ENCODE data around the gene PSD. TPM values are rescaled to one million over a fixed set of nuclear protein-coding genes. Genes with fewer than 3 reads are reported as not detected.

PSD gene
- total RNA-seq, 1 donor: 0.18 TPM

DNA sequence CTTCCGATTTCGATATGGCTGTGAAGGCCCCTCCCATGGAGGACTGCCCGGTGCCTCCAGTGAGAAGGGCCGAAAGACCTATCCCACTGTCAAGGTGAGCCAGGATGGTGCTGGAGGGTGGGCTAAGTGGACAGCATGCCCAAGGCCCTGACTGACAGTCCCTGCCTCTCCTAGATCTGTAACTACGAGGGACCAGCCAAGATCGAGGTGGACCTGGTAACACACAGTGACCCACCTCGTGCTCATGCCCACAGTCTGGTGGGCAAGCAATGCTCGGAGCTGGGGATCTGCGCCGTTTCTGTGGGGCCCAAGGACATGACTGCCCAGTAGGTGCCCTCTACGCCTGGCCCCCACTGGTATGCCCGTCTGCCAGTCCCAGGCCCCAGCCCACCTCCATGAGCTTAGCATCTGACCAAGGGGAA lies 21.8 kb downstream of the PSD start:
- TF ChIP-seq, protein P1, sequence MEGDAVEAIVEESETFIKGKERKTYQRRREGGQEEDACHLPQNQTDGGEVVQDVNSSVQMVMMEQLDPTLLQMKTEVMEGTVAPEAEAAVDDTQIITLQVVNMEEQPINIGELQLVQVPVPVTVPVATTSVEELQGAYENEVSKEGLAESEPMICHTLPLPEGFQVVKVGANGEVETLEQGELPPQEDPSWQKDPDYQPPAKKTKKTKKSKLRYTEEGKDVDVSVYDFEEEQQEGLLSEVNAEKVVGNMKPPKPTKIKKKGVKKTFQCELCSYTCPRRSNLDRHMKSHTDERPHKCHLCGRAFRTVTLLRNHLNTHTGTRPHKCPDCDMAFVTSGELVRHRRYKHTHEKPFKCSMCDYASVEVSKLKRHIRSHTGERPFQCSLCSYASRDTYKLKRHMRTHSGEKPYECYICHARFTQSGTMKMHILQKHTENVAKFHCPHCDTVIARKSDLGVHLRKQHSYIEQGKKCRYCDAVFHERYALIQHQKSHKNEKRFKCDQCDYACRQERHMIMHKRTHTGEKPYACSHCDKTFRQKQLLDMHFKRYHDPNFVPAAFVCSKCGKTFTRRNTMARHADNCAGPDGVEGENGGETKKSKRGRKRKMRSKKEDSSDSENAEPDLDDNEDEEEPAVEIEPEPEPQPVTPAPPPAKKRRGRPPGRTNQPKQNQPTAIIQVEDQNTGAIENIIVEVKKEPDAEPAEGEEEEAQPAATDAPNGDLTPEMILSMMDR (IDR thresholded peaks at IDR 0.05; ENCODE audit: insufficient read depth, low read length): no peak
- DNase-seq (ENCODE audit: low read depth): no peak
- H3K4me3 ChIP-seq (ENCODE audit: low read depth, low read length): peak overlapping the region; percentile 85

DNA sequence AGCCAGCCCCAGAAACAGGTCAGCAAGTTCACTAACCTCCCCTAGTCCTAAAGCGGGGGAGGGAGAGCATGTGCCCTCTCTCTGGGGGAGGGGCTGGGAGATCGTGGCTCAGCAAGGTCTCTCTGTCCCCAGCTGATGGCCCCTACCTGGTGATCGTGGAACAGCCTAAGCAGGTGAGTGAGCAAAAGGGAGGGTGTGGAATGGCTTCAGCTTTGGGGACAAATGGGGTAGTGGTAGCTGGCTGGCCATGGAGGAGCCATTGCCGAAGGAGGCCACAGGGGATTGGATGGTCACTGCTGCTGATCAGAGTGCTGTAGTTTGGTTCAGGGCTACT lies 22.3 kb downstream of the PSD start:
- no peak for DNase-seq (ENCODE audit: low read depth)
- H3K4me3 ChIP-seq (ENCODE audit: low read depth, low read length): peak overlapping the region; percentile 85
- TF ChIP-seq, protein P1 (IDR thresholded peaks at IDR 0.05; ENCODE audit: insufficient read depth, low read length): no peak

DNA sequence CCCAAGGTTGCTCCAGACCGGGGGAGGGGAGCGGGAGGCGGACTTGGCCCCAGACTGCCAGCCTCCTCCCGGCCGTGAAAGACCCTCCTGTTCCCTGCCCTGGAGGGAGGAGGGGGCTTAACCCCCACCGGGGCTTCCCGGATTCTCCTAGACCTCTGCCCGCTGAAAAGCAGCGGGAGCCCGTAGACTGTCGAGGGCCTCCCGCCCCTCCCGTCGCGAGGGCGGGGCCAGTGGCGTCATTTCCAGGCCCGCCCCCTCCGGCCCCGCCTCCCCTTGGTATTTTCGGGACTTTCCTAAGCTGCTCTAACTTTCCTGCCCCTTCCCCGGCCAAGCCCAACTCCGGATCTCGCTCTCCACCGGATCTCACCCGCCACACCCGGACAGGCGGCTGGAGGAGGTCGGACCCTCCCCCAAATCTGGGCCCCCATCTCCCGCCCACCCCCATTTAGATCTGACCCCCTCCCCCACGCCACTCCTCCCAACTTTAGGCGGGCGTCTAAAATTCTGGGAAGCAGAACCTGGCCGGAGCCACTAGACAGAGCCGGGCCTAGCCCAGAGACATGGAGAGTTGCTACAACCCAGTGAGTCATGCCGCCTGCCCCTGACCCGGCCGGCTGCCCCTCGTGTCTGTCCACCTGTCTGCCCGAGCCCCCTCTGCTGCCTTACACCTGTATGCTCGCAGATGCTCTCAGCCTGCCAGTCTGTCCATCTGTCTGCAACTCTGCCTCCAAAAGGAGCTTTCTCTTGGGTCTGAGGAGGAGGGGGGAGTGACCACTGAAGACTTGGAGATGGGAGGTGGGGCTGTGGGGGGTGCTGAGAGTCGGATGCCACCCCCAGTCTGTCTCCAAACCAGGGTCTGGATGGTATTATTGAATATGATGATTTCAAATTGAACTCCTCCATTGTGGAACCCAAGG lies 22.9 kb downstream of the PSD start, which contains the start of gene NFKB2:
Gene NFKB2, plus strand, starts transcription at position 306 of the 917 bp plus-strand sequence. Its CDS starts 255 bp downstream, at position 561.
- DNase-seq (ENCODE audit: low read depth): peak; percentile 87
- H3K4me3 ChIP-seq (ENCODE audit: low read depth, low read length): peak within 1 kb of the TSS; percentile 85
- TF ChIP-seq, protein P1 (IDR thresholded peaks at IDR 0.05; ENCODE audit: insufficient read depth, low read length): no peak

DNA sequence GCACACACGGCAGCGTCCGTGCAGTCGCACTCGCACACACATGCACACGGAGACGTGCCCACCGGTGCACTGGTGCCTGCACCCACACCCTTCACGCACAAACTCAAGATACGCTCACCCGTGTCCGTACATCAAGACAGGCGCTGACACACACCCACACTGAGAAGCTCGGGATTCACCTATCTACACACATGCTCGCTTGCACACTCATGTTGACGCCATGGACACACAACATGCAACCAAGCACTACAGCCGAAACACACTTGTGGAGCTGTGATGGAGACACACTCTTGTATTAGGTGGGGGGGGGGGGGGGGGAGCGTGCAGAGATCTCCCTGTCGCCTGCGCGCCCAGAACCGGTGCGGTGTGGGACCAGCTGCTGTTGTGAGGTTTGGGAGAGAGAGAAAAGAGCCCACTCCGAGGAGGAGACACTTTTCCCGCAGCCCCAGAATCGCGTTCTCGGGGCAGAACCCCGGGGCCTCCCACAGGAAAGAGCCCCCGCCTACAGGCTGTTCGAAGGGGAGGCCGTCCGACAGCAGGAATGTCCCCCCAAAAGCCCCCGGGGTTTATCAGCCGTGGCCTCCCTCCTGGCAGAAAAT lies 23.7 kb downstream of the PSD start:
- peak overlapping the region; percentile 85 for H3K4me3 ChIP-seq (ENCODE audit: low read depth, low read length)
- DNase-seq (ENCODE audit: low read depth): peak; percentile 47

DNA sequence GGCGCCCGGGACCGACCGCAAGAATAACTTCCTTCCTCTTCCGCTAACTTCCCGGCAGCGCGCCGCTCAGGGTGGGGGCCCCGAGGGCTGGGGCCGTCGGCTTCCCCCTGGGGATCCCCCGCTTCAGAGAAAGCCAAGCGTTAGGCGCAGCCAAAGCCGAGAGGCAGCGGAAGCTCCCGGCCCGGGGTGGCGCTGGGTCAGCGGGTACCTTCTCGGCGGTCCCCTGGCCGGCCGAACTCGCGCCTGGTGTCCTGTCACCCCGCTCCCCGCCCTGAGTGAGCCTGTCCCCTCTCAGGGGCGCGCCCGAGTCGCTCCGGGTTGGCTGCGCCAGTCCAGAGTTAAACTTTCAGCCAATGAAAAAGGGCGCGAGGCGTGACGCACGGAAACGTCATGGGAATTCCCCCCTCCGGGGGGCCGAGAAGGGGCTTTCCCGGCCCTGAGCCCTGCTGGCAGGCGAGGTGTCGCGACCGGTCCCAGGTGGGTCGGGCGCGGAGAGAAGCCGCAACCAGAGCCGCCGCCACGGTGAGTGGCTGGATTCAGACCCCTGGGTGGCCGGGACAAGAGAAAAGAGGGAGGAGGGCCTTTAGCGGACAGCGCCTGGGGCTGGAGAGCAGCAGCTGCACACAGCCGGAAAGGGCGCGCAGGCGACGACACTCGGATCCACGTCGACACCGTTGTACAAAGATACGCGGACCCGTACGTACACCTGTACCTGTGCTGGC lies 24.3 kb downstream of the PSD start:
- peak overlapping the region; percentile 85 for H3K4me3 ChIP-seq (ENCODE audit: low read depth, low read length)
- peak; percentile 94 for DNase-seq (ENCODE audit: low read depth)
- TF ChIP-seq, protein P1 (IDR thresholded peaks at IDR 0.05; ENCODE audit: insufficient read depth, low read length): no peak

More for the DNA sequence above, 23.7 kb downstream of the PSD start:
- TF ChIP-seq, protein P1 (IDR thresholded peaks at IDR 0.05; ENCODE audit: insufficient read depth, low read length): no peak

DNA sequence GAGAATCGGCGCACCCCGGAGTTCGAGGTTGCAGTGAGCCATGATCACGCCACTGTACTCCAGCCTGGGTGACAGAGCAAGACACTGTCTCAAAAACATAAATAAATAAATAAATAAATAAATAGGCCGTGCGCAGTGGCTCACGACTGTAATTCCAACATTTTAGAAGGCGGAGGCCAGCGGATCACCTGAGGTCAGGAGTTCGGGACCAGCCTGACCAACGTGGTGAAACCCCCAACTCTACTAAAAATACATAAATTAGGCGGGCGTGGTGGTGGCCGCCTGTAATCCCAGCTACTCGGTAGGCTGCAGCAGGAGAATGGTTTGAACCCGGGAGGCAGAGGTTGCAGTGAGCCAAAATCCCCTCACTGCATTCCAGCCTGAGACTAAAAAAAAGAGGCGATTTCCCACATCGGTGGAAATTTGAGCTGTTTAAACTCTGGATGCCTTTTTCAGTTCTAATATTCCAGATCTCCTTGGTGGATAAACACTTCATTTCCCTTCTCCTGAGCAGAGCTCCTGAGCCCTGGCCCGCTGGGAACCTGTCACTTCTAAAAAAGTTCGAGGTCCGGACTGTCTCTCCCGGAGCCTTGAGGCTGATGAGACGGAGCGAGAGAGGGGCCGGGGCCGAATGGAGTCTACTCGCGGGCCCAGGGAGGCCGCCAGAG lies 25.0 kb downstream of the PSD start:
- no peak for DNase-seq (ENCODE audit: low read depth)
- peak overlapping the region; percentile 85 for H3K4me3 ChIP-seq (ENCODE audit: low read depth, low read length)
- TF ChIP-seq, protein P1 (IDR thresholded peaks at IDR 0.05; ENCODE audit: insufficient read depth, low read length): peak; percentile 93
